Measurements from ENCODE around the gene TINAGL1. TPM values are rescaled to one million over a fixed set of nuclear protein-coding genes. Genes with fewer than 3 reads are reported as not detected.
A peak's percentile ranks its signal among the peaks of the same experiment; 100 is the strongest.

The TINAGL1 gene
- total RNA-seq, 2 experiments from 2014 or later, result not detected

DNA sequence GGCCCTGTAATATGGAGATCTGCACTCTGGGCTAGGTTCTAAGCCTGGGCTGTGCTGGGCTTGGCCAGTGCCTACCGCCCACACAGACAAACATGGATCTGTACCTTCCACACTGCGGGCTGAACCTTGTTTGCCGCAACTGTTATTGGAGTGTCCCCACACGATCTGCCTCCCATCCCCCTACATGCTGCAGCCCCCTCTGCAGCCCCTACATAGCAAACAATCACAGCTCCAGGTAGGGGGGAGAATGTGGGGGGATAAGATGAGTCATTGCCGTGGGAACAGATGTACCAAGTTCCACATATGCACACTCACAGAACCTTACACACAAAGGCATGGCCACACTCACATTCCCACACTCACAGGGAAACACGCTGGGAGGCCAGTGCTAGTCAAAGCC is 39.1 kb downstream of the TINAGL1 start:
- DNase-seq (no peak), ATAC-seq (no peak)
- no peaks in the 10 kb centered on the region for H3K9me3 Mint-ChIP-seq
- intact Hi-C loops (cut with micrococcal nuclease), result loop anchor here (5.0 kb wide), 1 partner anchor 53 kb away; no protein-coding TSS in a partner anchor
- CTCF ChIA-PET, result no interaction called here
- peaks cover 2% of the 10 kb centered on the region for H3K4me1 Mint-ChIP-seq (ENCODE audit: low read depth)
- TF ChIP-seq, protein P1, sequence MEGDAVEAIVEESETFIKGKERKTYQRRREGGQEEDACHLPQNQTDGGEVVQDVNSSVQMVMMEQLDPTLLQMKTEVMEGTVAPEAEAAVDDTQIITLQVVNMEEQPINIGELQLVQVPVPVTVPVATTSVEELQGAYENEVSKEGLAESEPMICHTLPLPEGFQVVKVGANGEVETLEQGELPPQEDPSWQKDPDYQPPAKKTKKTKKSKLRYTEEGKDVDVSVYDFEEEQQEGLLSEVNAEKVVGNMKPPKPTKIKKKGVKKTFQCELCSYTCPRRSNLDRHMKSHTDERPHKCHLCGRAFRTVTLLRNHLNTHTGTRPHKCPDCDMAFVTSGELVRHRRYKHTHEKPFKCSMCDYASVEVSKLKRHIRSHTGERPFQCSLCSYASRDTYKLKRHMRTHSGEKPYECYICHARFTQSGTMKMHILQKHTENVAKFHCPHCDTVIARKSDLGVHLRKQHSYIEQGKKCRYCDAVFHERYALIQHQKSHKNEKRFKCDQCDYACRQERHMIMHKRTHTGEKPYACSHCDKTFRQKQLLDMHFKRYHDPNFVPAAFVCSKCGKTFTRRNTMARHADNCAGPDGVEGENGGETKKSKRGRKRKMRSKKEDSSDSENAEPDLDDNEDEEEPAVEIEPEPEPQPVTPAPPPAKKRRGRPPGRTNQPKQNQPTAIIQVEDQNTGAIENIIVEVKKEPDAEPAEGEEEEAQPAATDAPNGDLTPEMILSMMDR (IDR thresholded peaks at IDR 0.05), result no peak
- H3K27me3 Mint-ChIP-seq, result peaks cover 28% of the 10 kb centered on the region
- no peaks in the 10 kb centered on the region for H3K36me3 Mint-ChIP-seq (ENCODE audit: low read depth)
- POLR2A ChIA-PET, result interaction anchor here (0.6 kb wide), 1 partner anchor 17 kb away, joined by 5 read pairs; no protein-coding TSS in a partner anchor
- H3K4me3 Mint-ChIP-seq, result no peak overlapping the region
- H3K27ac Mint-ChIP-seq, result no peak overlapping the region

DNA sequence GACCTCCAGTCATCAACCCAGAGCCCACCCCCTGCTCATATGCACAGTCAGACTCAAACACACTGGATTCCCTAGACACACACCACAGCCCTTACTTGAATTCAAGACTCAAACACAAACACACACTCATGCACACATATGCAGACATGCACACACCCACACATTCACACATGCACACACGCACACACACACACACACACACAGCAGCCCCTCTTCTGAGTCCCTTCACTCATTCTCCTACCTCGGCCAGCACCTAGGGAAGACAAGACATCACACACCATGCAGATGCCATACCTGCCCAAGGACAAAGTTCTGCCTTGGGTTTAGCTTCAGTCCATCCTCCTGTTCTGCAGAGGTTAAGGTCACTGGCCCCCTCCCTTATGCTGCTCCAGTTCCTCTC is 39.6 kb downstream of the TINAGL1 start:
- intact Hi-C loops (cut with micrococcal nuclease), result loop anchor here (5.0 kb wide), 1 partner anchor 54 kb away; no protein-coding TSS in a partner anchor
- no peaks in the 10 kb centered on the region for H3K36me3 Mint-ChIP-seq (ENCODE audit: low read depth)
- no peak overlapping the region for H3K27ac Mint-ChIP-seq
- TF ChIP-seq, protein P1 (IDR thresholded peaks at IDR 0.05), result no peak
- no peaks in the 10 kb centered on the region for H3K9me3 Mint-ChIP-seq
- H3K4me1 Mint-ChIP-seq (ENCODE audit: low read depth), result peaks cover 2% of the 10 kb centered on the region
- H3K27me3 Mint-ChIP-seq, result peaks cover 26% of the 10 kb centered on the region
- H3K4me3 Mint-ChIP-seq, result no peak overlapping the region
- DNase-seq (no peak), ATAC-seq (no peak)
- ChIA-PET CTCF (no interaction called here), POLR2A (interaction anchor here (1.4 kb wide), 1 partner anchor 29 kb away, joined by 6 read pairs; the partner anchor contains the start of gene PEF1)

DNA sequence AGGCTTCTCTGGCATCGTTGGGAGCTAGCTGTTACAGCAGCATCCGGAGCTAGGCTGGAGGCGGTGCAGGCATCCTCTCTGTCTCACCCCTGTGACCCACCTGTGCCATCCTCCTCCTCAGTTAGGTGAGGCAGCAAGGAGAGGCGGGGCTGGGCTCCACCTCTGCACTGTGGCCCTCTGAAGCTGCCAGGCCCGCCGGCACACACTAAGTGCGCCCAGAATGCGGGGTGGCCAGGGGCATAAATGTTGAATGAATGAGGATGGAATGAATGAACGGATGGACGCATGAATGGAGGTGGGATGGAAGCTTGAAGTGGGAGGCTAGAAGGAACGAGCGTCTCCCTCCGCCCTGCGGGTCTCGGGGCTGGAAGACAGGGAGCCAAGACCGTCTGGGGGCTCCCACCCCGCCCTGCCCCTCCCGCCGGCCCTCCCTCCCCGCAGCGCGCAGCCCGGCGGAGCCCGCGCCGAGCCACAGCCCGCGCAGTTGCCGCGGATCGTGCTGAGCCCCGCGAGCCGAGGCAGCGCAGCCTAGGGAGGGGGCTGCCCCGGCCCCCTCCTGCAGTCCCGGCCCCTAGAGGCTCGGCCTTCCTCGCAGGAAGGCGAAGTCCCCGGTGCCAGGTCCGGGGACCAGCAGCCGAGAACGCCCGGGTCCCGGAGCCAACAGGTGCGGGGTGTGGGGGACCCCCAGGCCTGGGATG is 41.1 kb downstream of the TINAGL1 start, which contains the start of gene HCRTR1:
HCRTR1 (plus strand) TSS at position 472 of the 698 bp plus-strand sequence. CDS start 1,504 bp downstream, outside the sequence.
- Mint-ChIP-seq H3K9me3 (no peaks in the 10 kb centered on the region), H3K27ac (no peak within 1 kb of the TSS), H3K36me3 (ENCODE audit: low read depth) (no peaks in the 10 kb centered on the region), H3K4me1 (ENCODE audit: low read depth) (peaks cover 2% of the 10 kb centered on the region), H3K27me3 (peaks cover 26% of the 10 kb centered on the region), H3K4me3 (peak within 1 kb of the TSS; percentile 43)
- ChIA-PET POLR2A (interaction anchor here (0.6 to 1.4 kb wide), 3 partner anchors 24 to 27 kb away, joined by 3 to 6 read pairs (median 3); partner anchors contain the start of gene PEF1), CTCF (interaction anchor here (0.5 to 2.4 kb wide), 17 partner anchors 8 to 276 kb away, joined by 3 to 12 read pairs (median 5); no protein-coding TSS in a partner anchor)
- TF ChIP-seq, protein P1 (IDR thresholded peaks at IDR 0.05), result no peak
- intact Hi-C loops (cut with micrococcal nuclease), result loop anchor here (5.0 kb wide), 1 partner anchor 55 kb away; no protein-coding TSS in a partner anchor
- ATAC-seq (no peak), DNase-seq (no peak)

DNA sequence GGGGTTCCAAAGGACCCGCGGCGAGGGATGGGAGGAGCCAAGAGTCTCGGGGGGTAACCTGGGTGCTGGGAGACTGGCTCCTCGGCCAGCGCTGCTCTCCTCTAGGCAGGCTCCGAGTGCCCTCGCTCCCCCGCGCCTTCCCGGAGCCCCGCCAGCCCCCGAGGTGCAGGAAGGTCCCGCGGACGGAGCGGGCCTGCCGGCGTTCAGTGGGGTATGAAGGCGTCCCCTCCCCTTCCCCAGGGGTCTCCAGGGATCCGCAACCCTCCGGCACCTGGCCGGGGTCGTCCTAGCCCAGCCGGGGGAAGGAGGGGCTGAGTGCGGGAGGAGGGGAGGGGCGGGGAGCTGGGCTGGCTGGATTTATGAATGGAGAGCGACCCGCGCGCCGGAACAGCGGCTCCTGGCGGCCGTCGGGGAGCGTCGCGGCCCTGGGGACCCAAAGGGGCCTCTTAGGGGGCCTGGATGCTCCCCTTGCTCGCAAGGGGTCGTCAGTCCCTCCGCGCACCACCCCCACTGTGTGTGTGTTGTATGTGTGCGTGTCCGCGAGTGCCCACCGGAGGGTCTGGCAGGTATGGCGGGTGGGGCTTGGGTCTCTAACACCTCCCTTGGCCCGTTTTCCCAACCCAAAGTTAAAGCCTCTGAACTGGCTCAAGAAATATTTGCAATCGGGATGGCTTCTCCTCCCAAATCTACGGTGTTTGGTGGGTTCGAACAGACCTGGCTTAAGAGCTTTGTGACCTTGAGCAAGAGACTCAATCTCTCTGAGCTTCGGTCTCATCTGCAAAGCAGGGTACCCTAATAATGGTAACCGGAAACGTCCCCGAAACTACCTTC is 41.8 kb downstream of the TINAGL1 start:
- Mint-ChIP-seq H3K4me1 (ENCODE audit: low read depth) (peaks cover 2% of the 10 kb centered on the region), H3K27me3 (peaks cover 23% of the 10 kb centered on the region), H3K27ac (no peak overlapping the region), H3K4me3 (no peak overlapping the region), H3K36me3 (ENCODE audit: low read depth) (no peaks in the 10 kb centered on the region), H3K9me3 (no peaks in the 10 kb centered on the region)
- TF ChIP-seq, protein P1 (IDR thresholded peaks at IDR 0.05), result peak; percentile 95
- ChIA-PET CTCF (interaction anchor here (0.9 to 2.4 kb wide), 22 partner anchors 8 to 171 kb away, joined by 3 to 12 read pairs (median 5); partner anchors contain the start of gene PEF1), POLR2A (interaction anchor here (1.0 kb wide), 1 partner anchor 17 kb away, joined by 4 read pairs; no protein-coding TSS in a partner anchor)
- ATAC-seq (peak; percentile 86), DNase-seq (peak; percentile 63)
- intact Hi-C loops (cut with micrococcal nuclease), result loop anchor here (5.0 kb wide), 1 partner anchor 56 kb away; no protein-coding TSS in a partner anchor
